Calu3 (cell line): ENCODE measurements around the gene MAB21L2. TPM values are rescaled to one million over a fixed set of nuclear protein-coding genes. Genes with fewer than 3 reads are reported as not detected.

ENCODE experiments used
- BruUV-seq: library from RNA; stranded (reverse); fragments of 400-500 nt; replicated peaks from 2 replicates; lab custom pipeline; 2021; lab: Mats Ljungman, UMichigan
- CTCF ChIA-PET: fragments of 300-600 bp; sonication (Branson Sonifier 250); formaldehyde crosslinking; loops from one replicate; lab custom pipeline; 2022; ENCODE audit warnings: antibody characterized with exemption; lab: Charles Lee
- DNase-seq: peaks from one replicate; pipeline ENCODE4 v3.0.0; 2022
- H3K27ac Mint-ChIP-seq: one replicate; pipeline ENCODE4 v1.8.0; 2022; ENCODE audit warnings: mixed read lengths; ENCODE audit not compliant: unreplicated experiment
- H3K27me3 Mint-ChIP-seq: one replicate; pipeline ENCODE4 v1.8.0; 2022; ENCODE audit warnings: mixed read lengths; ENCODE audit not compliant: unreplicated experiment
- H3K36me3 Mint-ChIP-seq: one replicate; pipeline ENCODE4 v1.8.0; 2022; ENCODE audit warnings: mild to moderate bottlenecking, moderate library complexity, mixed read lengths; ENCODE audit not compliant: insufficient read depth, unreplicated experiment
- H3K4me1 Mint-ChIP-seq: one replicate; pipeline ENCODE4 v1.8.0; 2022; ENCODE audit warnings: mild to moderate bottlenecking, low read depth, mixed read lengths; ENCODE audit not compliant: unreplicated experiment
- H3K4me3 Mint-ChIP-seq: one replicate; pipeline ENCODE4 v1.8.0; 2022; ENCODE audit warnings: mild to moderate bottlenecking, low read depth, moderate library complexity, mixed read lengths; ENCODE audit not compliant: unreplicated experiment
- H3K9me3 Mint-ChIP-seq: one replicate; pipeline ENCODE4 v1.8.0; 2022; ENCODE audit warnings: low read depth, mixed read lengths; ENCODE audit not compliant: unreplicated experiment
- intact Hi-C: fragments of 100-400 bp; cut with micrococcal nuclease; formaldehyde crosslinking; loops from one replicate; pipeline ENCODE4 v1.10.0; 2022; ENCODE audit not compliant: unreplicated experiment
- total RNA-seq: library from RNA; stranded (reverse); gene quantifications from 2 replicates; pipeline ENCODE4 v1.2.3, GENCODE V29; 2022
- TF ChIP-seq, protein P1 (sequence below): fragments of 200-600 bp; IDR thresholded peaks from one replicate; pipeline ENCODE4 v1.8.0; 2022; ENCODE audit warnings: antibody characterized with exemption; ENCODE audit not compliant: unreplicated experiment

The MAB21L2 gene
- total RNA-seq, 1 experiment from 2014 or later, result 0.17 TPM

DNA sequence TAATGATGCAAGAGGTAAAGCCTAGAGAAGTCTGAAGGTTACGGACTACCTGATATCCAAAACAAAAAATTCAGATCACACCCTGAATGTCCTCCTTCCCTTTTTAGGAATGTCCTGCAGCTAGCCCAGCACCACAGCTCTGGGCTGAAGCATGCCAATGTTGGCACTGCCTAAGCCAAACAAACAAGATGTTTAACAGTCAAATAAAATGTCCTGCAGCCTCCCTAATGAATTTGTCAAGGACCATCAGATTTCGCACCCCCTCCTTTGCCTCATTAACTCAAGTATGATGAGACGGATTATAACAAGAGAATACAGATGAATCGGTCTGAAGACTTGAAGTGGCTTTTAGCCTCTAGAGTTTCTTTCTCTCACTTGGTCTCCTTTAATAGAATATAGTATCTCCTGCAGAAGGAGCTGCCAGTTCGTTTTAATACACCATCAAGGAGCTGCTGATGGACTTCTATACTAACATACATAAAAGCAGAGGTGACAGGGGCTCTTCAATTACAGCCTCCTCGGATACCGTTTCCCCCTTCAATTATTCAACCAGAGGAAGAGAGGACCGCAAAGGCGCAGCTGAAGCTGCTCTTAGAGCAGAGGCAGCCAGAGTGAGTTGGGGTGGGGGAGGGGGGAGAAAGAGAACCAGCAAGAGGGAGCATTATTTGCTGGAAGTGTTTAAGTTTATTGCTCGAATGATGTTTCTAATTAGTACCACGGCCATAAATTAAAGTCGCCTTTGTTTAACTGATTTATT, 3.0 kb upstream of the MAB21L2 start:
- DNase-seq, result no peak
- TF ChIP-seq, protein P1, sequence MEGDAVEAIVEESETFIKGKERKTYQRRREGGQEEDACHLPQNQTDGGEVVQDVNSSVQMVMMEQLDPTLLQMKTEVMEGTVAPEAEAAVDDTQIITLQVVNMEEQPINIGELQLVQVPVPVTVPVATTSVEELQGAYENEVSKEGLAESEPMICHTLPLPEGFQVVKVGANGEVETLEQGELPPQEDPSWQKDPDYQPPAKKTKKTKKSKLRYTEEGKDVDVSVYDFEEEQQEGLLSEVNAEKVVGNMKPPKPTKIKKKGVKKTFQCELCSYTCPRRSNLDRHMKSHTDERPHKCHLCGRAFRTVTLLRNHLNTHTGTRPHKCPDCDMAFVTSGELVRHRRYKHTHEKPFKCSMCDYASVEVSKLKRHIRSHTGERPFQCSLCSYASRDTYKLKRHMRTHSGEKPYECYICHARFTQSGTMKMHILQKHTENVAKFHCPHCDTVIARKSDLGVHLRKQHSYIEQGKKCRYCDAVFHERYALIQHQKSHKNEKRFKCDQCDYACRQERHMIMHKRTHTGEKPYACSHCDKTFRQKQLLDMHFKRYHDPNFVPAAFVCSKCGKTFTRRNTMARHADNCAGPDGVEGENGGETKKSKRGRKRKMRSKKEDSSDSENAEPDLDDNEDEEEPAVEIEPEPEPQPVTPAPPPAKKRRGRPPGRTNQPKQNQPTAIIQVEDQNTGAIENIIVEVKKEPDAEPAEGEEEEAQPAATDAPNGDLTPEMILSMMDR, result no peak
- H3K27ac Mint-ChIP-seq, result peak overlapping the region; percentile 88
- intact Hi-C loops, result loop anchor here (2.0 to 10.0 kb wide), 2 partner anchors 64 to 284 kb away; no protein-coding TSS in a partner anchor
- peaks cover 16% of the 10 kb centered on the region for H3K36me3 Mint-ChIP-seq
- peak overlapping the region; percentile 79 for H3K4me3 Mint-ChIP-seq
- no peaks in the 10 kb centered on the region for H3K4me1 Mint-ChIP-seq
- BruUV-seq, result no TSS peak
- no peaks in the 10 kb centered on the region for H3K9me3 Mint-ChIP-seq
- no peaks in the 10 kb centered on the region for H3K27me3 Mint-ChIP-seq
- CTCF ChIA-PET, result interaction anchor here (0.6 to 0.7 kb wide), 2 partner anchors 13 to 107 kb away, joined by 3 read pairs; no protein-coding TSS in a partner anchor

DNA sequence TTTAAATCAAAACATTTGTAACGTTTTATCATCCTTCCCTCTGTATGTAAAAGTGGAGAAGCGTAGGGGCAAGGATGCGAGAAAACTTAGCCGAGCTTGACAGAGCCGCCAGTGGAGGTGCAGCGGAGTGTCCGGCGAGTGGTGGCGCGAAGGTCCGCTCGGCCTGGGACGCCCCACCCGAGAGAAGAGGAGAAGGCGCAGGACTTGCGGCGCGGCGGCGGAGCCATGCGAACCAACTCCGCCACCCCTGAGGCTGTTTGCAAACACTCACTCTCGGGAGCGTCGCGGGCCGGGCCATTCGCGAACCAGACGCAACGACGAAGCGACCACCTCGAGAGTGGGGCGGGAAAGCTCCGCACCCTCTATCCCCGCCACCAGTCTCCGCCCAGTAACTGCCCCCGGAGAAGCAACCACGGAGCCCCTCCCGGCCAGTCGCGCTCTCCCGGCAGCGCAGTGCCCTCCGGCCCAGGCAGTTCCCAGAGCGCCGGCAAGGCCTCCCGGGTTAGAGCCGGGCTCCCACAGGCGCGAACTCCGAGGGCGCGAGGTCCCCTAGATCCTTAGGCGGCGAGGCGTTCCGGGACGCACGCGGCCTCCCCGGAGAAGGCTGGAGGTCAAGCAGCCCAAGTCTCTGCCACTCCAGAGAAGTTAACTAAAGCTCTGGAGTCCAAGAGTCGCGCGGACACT, 2.3 kb upstream of the MAB21L2 start:
- intact Hi-C loops, result loop anchor here (2.0 to 10.0 kb wide), 2 partner anchors 65 to 285 kb away; no protein-coding TSS in a partner anchor
- no peaks in the 10 kb centered on the region for H3K27me3 Mint-ChIP-seq
- TF ChIP-seq, protein P1, result no peak
- peak overlapping the region; percentile 79 for H3K4me3 Mint-ChIP-seq
- H3K27ac Mint-ChIP-seq, result peak overlapping the region; percentile 88
- no peaks in the 10 kb centered on the region for H3K9me3 Mint-ChIP-seq
- peaks cover 16% of the 10 kb centered on the region for H3K36me3 Mint-ChIP-seq
- CTCF ChIA-PET, result interaction anchor here (0.7 kb wide), 1 partner anchor 12 kb away, joined by 3 read pairs; no protein-coding TSS in a partner anchor
- BruUV-seq, result no TSS peak
- no peaks in the 10 kb centered on the region for H3K4me1 Mint-ChIP-seq
- DNase-seq, result peak; percentile 24

DNA sequence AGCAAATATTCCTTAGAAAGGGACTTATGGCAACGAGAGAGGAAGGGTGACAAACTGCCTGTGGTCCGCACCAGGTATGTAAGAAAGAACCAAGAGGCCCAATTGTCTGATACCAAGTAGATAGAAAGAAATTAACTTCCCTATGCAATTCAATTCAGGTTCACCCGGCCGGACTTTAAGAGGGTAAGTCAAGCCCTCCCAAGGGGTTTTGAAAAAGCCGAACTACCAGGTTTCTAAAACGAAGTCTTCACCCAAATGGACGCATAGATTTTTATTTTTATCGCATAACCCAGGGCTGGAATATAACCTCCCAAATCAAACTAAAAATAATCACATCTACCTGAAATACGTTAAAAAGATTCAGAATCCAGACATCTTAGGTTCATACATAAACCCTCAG, 1.6 kb upstream of the MAB21L2 start:
- H3K4me3 Mint-ChIP-seq, result peak overlapping the region; percentile 79
- no TSS peak for BruUV-seq
- intact Hi-C loops, result no loop called here
- no peaks in the 10 kb centered on the region for H3K27me3 Mint-ChIP-seq
- DNase-seq, result no peak
- H3K9me3 Mint-ChIP-seq, result no peaks in the 10 kb centered on the region
- H3K4me1 Mint-ChIP-seq, result no peaks in the 10 kb centered on the region
- peak overlapping the region; percentile 88 for H3K27ac Mint-ChIP-seq
- TF ChIP-seq, protein P1, result no peak
- CTCF ChIA-PET, result no interaction called here
- H3K36me3 Mint-ChIP-seq, result peaks cover 16% of the 10 kb centered on the region

DNA sequence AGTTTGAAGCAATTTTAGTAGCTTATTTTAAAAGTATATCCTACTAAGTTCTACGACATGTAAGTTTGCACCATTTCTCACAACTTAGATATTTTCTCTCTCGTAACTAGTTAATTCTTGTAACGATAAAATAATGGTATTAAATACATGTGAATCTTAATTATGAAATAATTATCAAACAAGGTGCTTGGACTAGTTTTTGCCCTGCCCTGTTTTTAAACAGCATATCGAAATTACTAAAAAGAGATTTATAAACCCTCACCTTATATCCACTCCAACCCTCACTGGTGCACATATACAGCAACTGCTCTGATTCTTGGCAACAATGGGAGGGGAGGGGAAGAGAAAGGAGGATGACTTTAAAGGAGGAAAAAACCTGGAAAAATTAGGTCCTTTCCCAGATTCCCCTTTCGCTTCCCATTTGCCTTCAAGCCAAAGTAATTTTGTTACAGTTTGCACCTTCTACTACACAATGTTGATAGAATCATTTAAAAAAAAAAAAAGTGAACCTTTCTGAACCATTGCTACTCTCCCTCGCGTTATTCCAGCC, 820 bp upstream of the MAB21L2 start:
- H3K9me3 Mint-ChIP-seq, result no peaks in the 10 kb centered on the region
- DNase-seq, result no peak
- CTCF ChIA-PET, result no interaction called here
- no TSS peak for BruUV-seq
- H3K27me3 Mint-ChIP-seq, result no peaks in the 10 kb centered on the region
- H3K36me3 Mint-ChIP-seq, result peaks cover 16% of the 10 kb centered on the region
- H3K4me3 Mint-ChIP-seq, result no peak overlapping the region
- TF ChIP-seq, protein P1, result no peak
- H3K27ac Mint-ChIP-seq, result no peak overlapping the region
- H3K4me1 Mint-ChIP-seq, result no peaks in the 10 kb centered on the region
- intact Hi-C loops, result no loop called here
